ENCODE measurements around the gene SCAF4.

DNA sequence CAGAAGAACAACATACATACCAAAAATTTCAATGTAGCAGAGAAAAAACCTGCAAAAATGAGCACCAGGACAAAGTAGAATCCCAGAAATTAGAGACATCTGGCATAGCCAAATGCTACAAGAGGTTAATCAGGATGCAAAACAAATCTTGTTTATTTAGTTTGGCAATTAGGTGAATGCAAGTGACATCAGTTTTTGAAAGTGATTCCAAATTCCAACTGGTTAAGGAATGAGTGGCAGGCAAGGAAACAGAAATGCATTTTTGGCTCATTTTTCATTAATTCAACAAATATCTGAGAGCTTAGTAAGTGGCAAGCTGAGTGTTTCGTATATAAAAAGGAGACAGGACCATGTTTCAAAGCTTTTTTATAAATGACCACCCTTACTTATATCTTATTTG lies 21.3 kb downstream of the SCAF4 start:
- TF ChIP-seq, protein P1, sequence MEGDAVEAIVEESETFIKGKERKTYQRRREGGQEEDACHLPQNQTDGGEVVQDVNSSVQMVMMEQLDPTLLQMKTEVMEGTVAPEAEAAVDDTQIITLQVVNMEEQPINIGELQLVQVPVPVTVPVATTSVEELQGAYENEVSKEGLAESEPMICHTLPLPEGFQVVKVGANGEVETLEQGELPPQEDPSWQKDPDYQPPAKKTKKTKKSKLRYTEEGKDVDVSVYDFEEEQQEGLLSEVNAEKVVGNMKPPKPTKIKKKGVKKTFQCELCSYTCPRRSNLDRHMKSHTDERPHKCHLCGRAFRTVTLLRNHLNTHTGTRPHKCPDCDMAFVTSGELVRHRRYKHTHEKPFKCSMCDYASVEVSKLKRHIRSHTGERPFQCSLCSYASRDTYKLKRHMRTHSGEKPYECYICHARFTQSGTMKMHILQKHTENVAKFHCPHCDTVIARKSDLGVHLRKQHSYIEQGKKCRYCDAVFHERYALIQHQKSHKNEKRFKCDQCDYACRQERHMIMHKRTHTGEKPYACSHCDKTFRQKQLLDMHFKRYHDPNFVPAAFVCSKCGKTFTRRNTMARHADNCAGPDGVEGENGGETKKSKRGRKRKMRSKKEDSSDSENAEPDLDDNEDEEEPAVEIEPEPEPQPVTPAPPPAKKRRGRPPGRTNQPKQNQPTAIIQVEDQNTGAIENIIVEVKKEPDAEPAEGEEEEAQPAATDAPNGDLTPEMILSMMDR (IDR thresholded peaks at IDR 0.05; ENCODE audit: insufficient read depth, low read depth, low read length), result no peak
- TF ChIP-seq EZH2 (IDR thresholded peaks at IDR 0.05; ENCODE audit: insufficient read depth, low read length), result no peak
